Heart left ventricle (tissue), 16 donors: ENCODE data around the gene CDC14C. TPM values are rescaled to one million over a fixed set of nuclear protein-coding genes. Genes with fewer than 3 reads are reported as not detected.

Source experiments
- ATAC-seq, 4 donors: fragments of 200-7000 bp; cut with Tn5 transposase; one replicate each; pipeline ENCODE4 v1.9.1; 2020 to 2022; ENCODE audit warnings: moderate library complexity in 4 of 4, mild to moderate bottlenecking in 3 of 4, moderate number of reproducible peaks in 1 of 4
- DNase-seq, 5 donors: peaks; one replicate each; pipeline ENCODE4 v3.0.0-alpha.2; 2020
- H3K27ac ChIP-seq, 12 donors: fragments of 200-600 bp; sonication (generic) in 4 of 12; one replicate each; pipeline versions ENCODE4 v1.5.0 to v1.8.0; 2016 to 2022; ENCODE audit warnings: mild to moderate bottlenecking in 2 of 12
- H3K27me3 ChIP-seq, 9 donors: fragments of 200-600 bp; sonication (generic) in 2 of 9; one replicate each; pipeline versions ENCODE4 v1.5.1 to v1.8.0; 2016 to 2022; ENCODE audit warnings: mild to moderate bottlenecking in 3 of 9
- H3K36me3 ChIP-seq, 9 donors: fragments of 200-600 bp; sonication (generic) in 2 of 9; one replicate each; pipeline versions ENCODE4 v1.5.0 to v1.8.0; 2018 to 2022; ENCODE audit warnings: mild to moderate bottlenecking in 2 of 9
- H3K4me1 ChIP-seq, 12 donors: fragments of 200-600 bp; sonication (generic) in 4 of 12; one replicate each; pipeline versions ENCODE4 v1.5.0 to v1.8.0; 2016 to 2022; ENCODE audit warnings: mild to moderate bottlenecking in 3 of 12
- H3K4me3 ChIP-seq, 12 donors: fragments of 200-600 bp; sonication (generic) in 4 of 12; one replicate each; pipeline versions ENCODE4 v1.5.0 to v1.8.0; 2017 to 2022; ENCODE audit warnings: mild to moderate bottlenecking in 9 of 12, moderate library complexity in 4 of 12
- H3K9me3 ChIP-seq, 12 donors: fragments of 200-600 bp; sonication (generic) in 4 of 12; one replicate each; pipeline versions ENCODE4 v1.5.0 to v1.8.0; 2016 to 2022; ENCODE audit warnings: mild to moderate bottlenecking in 1 of 12
- CTCF ChIP-seq, 12 donors: fragments of 200-600 bp; sonication (generic) in 4 of 12; IDR thresholded peaks; one replicate each; pipeline versions ENCODE4 v1.5.0 to v1.8.0; 2018 to 2022; ENCODE audit warnings: antibody characterized with exemption in 12 of 12, mild to moderate bottlenecking in 5 of 12
- POLR2A ChIP-seq, 2 donors: fragments of 450-650 bp; IDR thresholded peaks; one replicate each; pipeline ENCODE4 v1.6.1; 2017; ENCODE audit warnings: antibody characterized with exemption in 2 of 2, mild to moderate bottlenecking in 2 of 2, moderate library complexity in 2 of 2
- WGBS, 4 donors: extraction: QIAGEN DNeasy Blood & Tissue Kit in 2 of 4; methylation state at CpG; one replicate each; pipeline versions ENCODE4 v1.1.5 to v1.1.7; 2013 to 2018; 5-methylcytosine and 5-hydroxymethylcytosine counted together
- intact Hi-C, 10 donors: fragments of 100-400 bp; cut with DNase I; formaldehyde crosslinking; loops; one replicate each; pipeline versions ENCODE4 v1.11.1 to v1.14.2; 2022
- long read RNA-seq, 3 donors: library from polyadenylated mRNA; unstranded; transcript quantifications; one replicate each; pipeline ENCODE4 v2.0.0, GENCODE V29; 2020 to 2021
- polyA plus RNA-seq, 2 donors: library from polyadenylated mRNA; stranded (reverse); fragments of 200-250 nt; gene quantifications; one replicate each; pipeline ENCODE4 v1.2.3, GENCODE V29; 2013
- total RNA-seq, 9 donors: library from RNA; depleted of rRNA in 2 of 9; stranded (reverse); fragments of >200 nt in 2 of 9; fragmentation: NEBNext Ultra II Directional in 3 of 9; extraction: Animal tissue kit (Norgen Biotek cat#: 25700) in 3 of 9; gene quantifications; one replicate each; pipeline versions ENCODE4 v1.1.0 to v1.2.4, GENCODE V29; 2016 to 2023
- donor health status: ischemic (EF 13 %, LVEDD 7.1; RV severe dilation, severe dysfunction).
- donor health status: healthy with polysubstance abuse.
- donor health status: DM: no; HTN: yes; CAD: no.
- donor health status: DM: no; HTN: no; CAD: no.
- donor health status: ischemic (EF 25% LVEDD 6.9; RV normal size, moderate dysfunction).
- donor health status: ischemic (EF 25% LVEDD 5.7; RV mildly dilated, moderate dysfunction).
- donor health status: healthy.
- donor health status: DM: yes; HTN: yes; CAD: no.
- donor health status: ischemic (EF 35%, LVEDD 5.7; RV mildly dilated, moderate dysfunction).
- donor health status: nonischemic (EF 11% LVEDD 7.7; RV severe dilation, severe dysfunction).
- donor health status: DM: yes; HTN: yes; CAD: no.
- donor health status: PGD.
- donor health status: ischemic (EF 29% LVEDD 5.4; RV normal size, mild dysfunction).
- donor health status: nonischemic (EF 23%, LVEDD 6.1; RV moderate dilation, normal function).

CDC14C gene
- total RNA-seq = not detected
- polyA plus RNA-seq = not detected
- long read RNA-seq, donor 1 = 0 reads
- long read RNA-seq, donor 2 = 0 reads
- long read RNA-seq, donor 3 = 0 reads

- Histone ChIP-seq H3K4me3 (no peak within 1 kb of the TSS), H3K27me3 (no peaks in the 10 kb centered on the region), H3K4me1 (no peaks in the 10 kb centered on the region), H3K9me3 (no peaks in the 10 kb centered on the region), H3K36me3 (no peaks in the 10 kb centered on the region), H3K27ac (no peak within 1 kb of the TSS)
- WGBS, 4 donors = 93 to 96% (median 95%) methylated on average over 46 of the region's 46 CpGs
- intact Hi-C loops = no loop called here
- DNase-seq (no peak), ATAC-seq (no peak)
- TF ChIP-seq POLR2A (IDR thresholded peaks at IDR 0.05) (no peak), CTCF (IDR thresholded peaks at IDR 0.05) (no peak)
These were observed at the start of gene CDC14C for GRCh38 chr7:48924433-48924832. CDC14C (plus strand) TSS chr7:48924547; CDS start chr7:48924673, 126 bp downstream.

- TF ChIP-seq POLR2A (IDR thresholded peaks at IDR 0.05) (no peak), CTCF (IDR thresholded peaks at IDR 0.05) (peak; percentile 30 to 62 (median 50))
- peak; percentile 75 to 87 (median 79) for ATAC-seq
- Histone ChIP-seq H3K36me3 (no peaks in the 10 kb centered on the region), H3K27ac (no peak overlapping the region), H3K4me1 (no peaks in the 10 kb centered on the region), H3K27me3 (peaks cover 0 to 2% (median 0%) of the 10 kb centered on the region in 9 donors), H3K4me3 (no peak overlapping the region), H3K9me3 (no peaks in the 10 kb centered on the region)
- intact Hi-C loops = loop anchor here in 8 of 10 donors (2.0 to 10.0 kb wide), 10 partner anchors 256 to 578 kb away; no protein-coding TSS in a partner anchor
- 41 to 46% (median 44%) methylated on average over 14 of the region's 14 CpGs for WGBS, 4 donors
- DNase-seq = peak; percentile 8 to 55 (median 47)
These were observed 49.1 kb upstream of the CDC14C start for GRCh38 chr7:48875045-48875916.

- no peak for DNase-seq
- 77 to 82% (median 79%) methylated on average over 3 of the region's 3 CpGs for WGBS, 4 donors
- Histone ChIP-seq H3K4me3 (no peak overlapping the region), H3K27ac (no peak overlapping the region), H3K4me1 (no peaks in the 10 kb centered on the region), H3K36me3 (no peaks in the 10 kb centered on the region), H3K27me3 (no peaks in the 10 kb centered on the region), H3K9me3 (no peaks in the 10 kb centered on the region)
- ATAC-seq = no peak
- no peak for TF ChIP-seq POLR2A (IDR thresholded peaks at IDR 0.05)
- intact Hi-C loops = loop anchor here in 8 of 10 donors (2.0 to 10.0 kb wide), 6 partner anchors 449 to 579 kb away; no protein-coding TSS in a partner anchor
These were observed 48.3 kb upstream of the CDC14C start for GRCh38 chr7:48876087-48876486.

- TF ChIP-seq CTCF (IDR thresholded peaks at IDR 0.05) (no peak), POLR2A (IDR thresholded peaks at IDR 0.05) (no peak)
- Histone ChIP-seq H3K4me1 (no peaks in the 10 kb centered on the region), H3K27me3 (no peaks in the 10 kb centered on the region), H3K9me3 (no peaks in the 10 kb centered on the region), H3K27ac (no peak overlapping the region), H3K4me3 (no peak overlapping the region), H3K36me3 (no peaks in the 10 kb centered on the region)
- DNase-seq (no peak), ATAC-seq (no peak)
- WGBS, 4 donors = 54 to 81% (median 72%) methylated on average over 2 of the region's 2 CpGs
- intact Hi-C loops = no loop called here
These were observed 43.5 kb upstream of the CDC14C start for GRCh38 chr7:48880851-48881250.
